Measurements from ENCODE around the gene KCNH3. TPM values are rescaled to one million over a fixed set of nuclear protein-coding genes. Genes with fewer than 3 reads are reported as not detected.

The KCNH3 gene
- total and polyA plus RNA-seq, 2 of the 8 experiments (the other 6 are each of a cell fraction or from before 2014, with no cell fraction given), result 0.24 to 0.50 TPM

GRCh38 chr12:49580572-49581535, 42.0 kb downstream of the KCNH3 start (continued):
- TF ChIP-seq JUN (IDR thresholded peaks at IDR 0.05; ENCODE audit: low read depth, low read length), result no peak

Data from H1 (cell line).